RCC 7860 (cell line): ENCODE measurements around the gene TRAF5.
"Not testable (repeated sequence)": the region's sequence is repeated elsewhere in the genome, so short reads cannot be mapped to it uniquely, and the experiment has no call there.

Source experiments
- DNase-seq: peaks from one replicate; pipeline ENCODE4 v3.0.0-alpha.2; 2015; ENCODE audit warnings: low spot score
- FAIRE-seq: peaks from 2 replicates; lab custom pipeline; 2012; peaks lifted over from hg19 to GRCh38; lab: Jason Lieb, UNC

Gene TRAF5

DNA sequence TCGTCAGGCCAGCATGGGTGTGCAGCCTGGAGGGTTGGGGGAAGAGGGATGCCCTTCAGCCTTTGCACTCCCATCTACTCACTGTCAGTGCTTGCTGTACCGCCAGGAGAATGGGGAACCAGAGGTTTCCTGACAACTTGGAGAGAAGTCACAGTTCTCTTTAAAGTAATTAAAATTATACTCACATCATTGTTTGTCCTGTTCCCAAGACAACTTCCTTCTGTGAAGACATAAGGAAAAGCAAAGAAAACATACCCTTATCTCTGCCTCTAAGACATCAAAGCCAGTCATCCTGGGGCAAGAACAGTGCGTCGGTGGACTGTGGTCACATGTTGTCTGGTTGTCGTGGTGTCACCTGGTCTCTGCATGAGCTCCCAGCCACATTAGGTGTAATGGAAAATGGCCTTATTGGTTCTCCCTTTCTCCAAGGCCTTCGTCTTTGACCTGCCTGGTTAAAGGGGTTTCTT lies 17.6 kb downstream of the TRAF5 start:
- FAIRE-seq (no peak), DNase-seq (no peak)

DNA sequence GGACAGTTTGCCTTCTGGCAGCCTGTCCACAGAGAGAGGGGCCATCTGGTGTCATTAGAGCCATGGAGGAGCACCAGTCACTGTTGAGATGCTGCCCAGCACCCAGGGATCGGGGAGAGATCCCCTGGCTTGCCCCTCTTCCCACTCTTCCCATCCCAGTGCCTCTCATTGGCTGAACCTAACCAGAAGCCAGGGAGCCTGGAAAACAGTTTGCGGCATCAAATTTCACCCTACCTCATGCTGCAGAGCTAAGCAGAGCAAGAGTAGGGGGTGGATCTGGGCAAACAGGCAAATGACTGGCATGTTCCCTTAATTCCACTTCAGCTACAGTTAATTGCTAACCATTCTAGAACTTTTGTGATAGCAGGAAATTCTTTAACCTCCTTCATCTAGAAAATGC lies 19.1 kb downstream of the TRAF5 start:
- no peak for FAIRE-seq
- DNase-seq = no peak

DNA sequence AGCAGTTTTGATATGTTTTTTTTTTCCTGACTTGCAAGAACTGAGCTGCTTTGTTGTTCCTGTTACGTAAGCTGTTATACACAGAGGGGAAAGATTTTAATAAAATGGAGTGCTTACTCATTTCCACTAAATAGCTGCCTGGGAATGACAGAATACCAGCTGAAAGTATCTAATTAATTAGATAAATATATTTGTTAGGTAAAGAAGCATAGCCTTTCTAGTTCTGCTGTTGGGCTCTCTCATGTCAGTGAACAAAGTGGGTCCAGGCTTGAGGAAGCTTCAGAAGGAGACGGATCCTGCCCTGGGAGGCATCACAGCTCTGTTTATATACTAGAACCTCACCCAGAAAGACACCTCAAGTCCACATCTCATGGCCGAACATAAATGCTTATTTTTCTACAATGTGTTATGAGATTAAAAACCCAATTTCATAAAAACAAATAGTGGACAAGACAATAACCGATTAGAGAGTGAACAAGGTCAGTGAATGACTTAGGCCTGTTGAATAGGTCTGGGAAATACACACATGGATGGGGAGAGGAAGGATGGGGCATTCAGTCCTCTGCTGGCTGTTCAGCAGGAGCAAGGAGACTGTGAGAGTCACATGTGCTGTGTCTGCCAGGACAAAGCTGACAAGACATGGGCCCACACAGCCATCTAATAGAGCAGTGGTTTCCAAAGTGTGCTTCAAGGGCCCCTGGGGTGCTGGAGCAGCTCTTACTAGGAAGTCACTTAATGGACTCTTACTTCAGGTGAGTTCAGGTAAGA lies 20.6 kb downstream of the TRAF5 start:
- FAIRE-seq = no peak
- DNase-seq = no peak

DNA sequence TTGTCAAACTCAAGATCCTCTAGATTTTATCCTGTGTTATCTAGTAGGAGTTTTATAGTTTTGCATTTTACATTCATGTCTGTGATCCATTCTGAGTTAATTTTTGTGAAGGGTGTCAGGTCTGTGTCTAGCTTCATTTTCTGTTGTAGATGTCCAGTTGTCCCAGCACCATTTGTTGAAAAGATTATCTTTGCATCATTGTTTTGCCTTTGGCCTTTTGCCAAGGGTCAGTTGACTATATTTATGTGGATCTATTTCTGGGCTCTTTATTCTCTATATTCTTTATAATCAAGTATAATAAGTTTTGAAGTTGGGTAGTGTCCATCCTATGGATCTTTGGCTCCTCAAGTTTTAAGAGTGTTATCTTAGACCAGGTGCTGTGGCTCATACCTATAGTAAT lies 21.9 kb downstream of the TRAF5 start:
- no peak for DNase-seq
- FAIRE-seq = no peak

DNA sequence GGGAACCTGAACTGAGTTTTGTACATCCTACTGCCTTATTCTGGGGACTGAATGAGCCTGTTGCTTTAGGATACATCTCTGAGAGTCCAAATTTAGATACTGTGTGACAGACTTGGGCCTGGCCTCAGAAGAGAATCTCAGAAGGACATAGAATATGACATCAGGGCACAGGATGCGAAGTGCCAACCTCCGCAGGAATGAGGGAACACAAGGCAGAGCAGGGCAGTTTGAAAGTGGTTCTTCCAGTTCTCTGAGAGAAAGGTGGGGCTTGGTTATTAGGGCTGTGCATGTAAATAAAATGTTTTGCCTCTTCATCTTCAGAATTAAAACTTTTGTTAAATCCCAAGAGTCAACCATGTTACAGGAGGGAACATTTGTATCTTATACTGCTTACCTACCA lies 23.1 kb downstream of the TRAF5 start:
- DNase-seq = no peak
- no peak for FAIRE-seq

DNA sequence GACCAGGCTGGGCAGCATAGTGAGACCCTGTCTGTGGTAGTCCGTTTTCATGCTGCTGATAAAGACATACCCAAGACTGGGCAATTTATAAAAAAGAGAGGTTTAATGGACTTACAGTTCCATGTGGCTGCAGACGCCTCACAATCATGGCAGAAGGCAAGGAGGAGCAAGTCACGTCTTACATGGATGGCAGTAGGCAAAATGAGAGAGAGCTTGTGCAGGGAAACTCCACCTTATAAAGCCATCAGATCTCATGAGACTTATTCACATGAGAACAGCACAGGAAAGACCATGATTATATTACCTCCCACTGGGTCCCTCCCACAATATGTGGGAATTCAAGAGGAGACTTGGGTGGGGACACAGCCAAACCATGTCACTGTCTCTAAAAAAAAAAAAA lies 25.4 kb downstream of the TRAF5 start:
- not testable (repeated sequence) for DNase-seq, FAIRE-seq

DNA sequence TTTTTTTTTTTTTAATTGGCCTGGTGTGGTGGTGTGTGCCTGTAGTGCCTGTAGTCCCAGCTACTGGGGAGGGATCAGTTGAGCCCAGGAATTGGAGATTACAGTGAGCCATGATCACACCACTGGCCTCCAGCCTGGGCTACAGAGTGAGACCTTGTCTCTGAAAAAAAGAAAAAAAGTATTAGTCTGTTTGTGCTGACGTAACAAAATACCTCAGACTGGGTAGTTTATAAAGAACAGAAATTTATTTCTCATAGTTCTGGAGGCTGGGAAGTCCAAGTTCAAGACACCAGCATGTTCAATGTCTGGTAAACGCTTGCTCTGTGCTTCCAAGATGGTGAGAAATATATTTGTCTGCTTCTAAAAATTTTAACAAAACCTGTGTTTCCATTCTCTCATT lies 25.8 kb downstream of the TRAF5 start:
- FAIRE-seq (no peak), DNase-seq (no peak)

DNA sequence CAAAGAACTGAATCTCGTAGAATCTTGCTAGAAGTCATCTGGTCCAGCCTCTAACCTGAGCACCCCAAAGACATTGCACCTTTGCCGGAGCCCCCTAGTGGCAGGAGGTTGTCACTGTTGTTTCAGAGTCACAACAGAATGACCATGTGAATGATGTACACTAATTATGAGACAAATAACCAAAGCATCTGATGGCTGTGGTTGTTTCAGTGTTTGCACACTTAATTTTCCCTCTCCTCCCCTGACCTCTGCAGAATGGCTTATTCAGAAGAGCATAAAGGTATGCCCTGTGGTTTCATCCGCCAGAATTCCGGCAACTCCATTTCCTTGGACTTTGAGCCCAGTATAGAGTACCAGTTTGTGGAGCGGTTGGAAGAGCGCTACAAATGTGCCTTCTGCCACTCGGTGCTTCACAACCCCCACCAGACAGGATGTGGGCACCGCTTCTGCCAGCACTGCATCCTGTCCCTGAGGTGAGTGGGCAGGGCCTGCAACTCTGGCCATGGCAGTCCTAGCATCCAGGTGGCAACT lies 26.4 kb downstream of the TRAF5 start:
- DNase-seq (peak; percentile 70), FAIRE-seq (no peak)

DNA sequence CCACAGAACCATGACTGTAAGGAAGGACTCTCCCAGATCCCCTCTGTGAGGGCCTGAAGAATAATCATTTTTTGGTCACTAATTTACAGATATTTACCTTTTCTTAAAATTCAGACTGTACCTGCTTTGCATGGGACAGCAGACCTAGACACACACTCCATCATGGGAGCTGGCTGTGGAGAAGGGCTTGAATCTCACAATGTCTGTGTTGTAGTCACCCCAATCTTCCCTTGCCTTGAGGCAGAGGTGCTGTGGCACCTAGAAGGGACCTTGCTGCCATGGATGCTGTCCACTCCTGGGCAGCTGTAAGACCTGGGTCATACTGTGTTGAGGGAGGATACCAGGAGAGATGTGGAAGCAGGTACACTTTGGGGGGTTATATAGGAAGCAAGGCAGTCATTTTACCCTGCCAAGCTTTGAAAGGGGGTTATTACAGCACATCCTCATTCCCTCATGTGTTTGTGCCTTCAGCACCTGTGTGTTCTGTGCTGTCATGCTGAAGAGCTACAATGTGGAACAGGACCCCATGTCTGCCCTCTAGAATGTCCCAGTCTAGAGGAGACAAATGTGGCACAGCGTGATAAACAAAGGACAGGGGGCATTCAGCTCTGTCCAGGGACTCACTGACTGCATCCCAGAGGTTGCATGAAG lies 27.1 kb downstream of the TRAF5 start:
- DNase-seq = no peak
- FAIRE-seq = no peak

DNA sequence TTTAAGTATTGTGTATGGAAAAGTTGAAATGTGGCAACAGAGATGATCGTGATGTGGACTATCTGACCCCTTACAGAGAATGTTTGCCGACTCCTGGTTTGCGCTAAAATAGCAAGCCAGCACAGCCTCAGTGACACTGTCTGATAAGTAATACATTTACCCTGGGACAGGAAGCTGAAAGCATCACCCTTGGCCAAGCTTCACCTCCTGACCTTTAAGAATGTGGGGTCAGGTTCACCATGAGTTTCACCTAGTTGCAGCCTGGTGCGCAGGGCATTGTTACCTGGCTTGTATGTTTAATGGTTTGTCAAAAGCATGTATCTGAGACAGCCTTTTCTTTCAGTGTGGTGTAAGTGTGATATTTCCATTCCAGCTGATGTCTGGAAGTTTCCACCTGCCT lies 29.2 kb downstream of the TRAF5 start:
- FAIRE-seq (no peak), DNase-seq (no peak)

DNA sequence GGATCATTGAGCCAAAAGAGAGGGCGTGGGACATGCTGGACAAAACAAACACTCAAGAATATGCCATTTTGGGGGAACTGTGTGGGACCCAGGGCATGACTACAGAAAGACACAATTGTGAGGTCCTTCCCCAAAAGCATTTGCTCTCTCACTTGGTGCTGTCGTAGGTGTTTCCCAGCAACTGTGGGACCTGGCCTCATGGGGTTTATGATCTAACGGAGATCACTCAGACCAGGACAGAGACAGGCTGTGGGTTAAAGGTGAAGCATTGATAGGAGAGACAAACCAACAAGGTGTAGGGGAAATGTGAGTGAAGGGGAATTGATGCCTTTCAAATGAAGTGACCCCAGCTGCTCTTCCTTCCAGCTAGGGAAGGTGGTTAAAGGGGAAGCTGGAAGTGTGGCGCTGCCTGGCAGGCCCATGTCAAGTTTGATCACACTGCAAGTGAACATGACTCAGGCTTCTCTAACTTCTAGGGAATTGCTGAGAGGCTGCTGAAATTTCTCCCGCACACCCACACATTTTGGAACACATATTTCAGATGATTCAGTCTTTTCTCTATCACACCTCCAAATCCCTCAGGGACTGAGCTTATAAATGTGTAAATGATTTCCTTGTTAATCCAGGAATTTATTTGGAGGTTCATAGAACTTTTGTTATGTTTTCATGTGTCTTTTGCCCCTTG lies 30.2 kb downstream of the TRAF5 start:
- no peak for FAIRE-seq
- DNase-seq = no peak

DNA sequence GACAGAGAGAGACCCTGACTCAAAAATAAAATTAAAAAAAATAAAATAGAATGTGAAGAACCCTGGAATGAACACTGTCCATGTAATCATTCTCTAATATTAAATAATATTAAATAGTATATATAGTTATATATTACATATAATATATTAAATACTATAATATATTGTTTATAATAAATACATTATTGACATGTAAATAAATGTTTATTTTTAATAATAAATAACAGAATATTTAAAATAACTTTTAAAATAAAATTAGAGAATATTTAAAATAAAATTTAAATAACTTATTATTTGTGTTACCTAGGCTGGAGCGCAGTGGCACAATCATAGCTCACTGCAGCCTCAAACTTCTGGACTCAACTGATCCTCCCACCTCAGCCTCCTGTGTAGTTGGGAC lies 32.1 kb downstream of the TRAF5 start:
- peak; percentile 82 for FAIRE-seq
- DNase-seq = no peak

DNA sequence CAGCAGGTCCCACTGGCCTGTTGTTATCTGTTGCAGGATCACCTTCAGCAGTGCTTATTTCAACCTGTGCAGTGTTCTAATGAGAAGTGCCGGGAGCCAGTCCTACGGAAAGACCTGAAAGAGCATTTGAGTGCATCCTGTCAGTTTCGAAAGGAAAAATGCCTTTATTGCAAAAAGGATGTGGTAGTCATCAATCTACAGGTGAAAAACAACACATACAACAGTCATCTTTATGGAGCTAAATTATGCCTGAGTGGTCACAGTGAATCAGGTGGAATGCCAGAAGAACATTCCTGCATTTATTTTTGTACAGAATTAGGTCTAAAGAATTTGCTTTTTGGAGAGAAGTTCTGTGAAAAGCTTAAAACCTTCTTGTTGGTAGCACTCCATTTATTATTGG lies 33.2 kb downstream of the TRAF5 start:
- no peak for DNase-seq
- FAIRE-seq = no peak

DNA sequence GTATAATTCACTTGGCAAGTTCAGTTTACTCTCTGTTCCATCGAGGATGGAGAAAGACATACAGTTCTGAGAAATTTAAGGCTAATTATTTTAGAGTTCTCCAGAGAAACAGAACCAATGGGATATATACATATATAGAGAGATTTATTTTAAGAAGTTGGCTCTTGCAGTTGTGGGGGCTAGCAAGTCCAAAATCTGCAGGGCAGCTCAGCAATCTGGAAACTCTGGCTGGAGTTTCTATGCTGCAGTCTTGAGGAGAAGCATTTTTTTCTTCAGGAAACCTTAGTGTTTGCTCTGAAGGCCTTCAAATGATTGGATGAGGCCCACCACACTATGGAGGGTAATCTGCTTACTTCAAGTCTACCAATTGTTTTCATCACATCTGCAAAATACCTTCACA lies 34.6 kb downstream of the TRAF5 start:
- FAIRE-seq (no peak), DNase-seq (no peak)

DNA sequence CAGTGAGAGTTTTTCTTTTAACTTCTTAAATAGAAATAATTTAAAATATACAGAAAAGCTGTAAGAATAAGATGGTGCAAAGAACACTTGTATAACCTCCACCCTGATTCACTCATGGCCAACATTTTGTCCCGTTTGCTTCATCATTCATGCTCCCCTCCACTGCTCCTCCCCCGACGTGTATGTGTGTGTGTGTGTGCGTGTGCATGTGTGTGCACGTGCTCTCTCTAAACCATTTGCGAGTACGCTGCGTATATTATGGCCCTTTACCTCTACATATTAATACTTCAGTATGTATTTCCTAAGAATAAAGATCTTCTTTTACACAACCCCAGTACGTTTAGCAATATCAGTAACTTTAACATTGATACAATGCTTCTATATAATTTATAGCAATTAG lies 43.0 kb downstream of the TRAF5 start:
- no peak for FAIRE-seq
- no peak for DNase-seq

DNA sequence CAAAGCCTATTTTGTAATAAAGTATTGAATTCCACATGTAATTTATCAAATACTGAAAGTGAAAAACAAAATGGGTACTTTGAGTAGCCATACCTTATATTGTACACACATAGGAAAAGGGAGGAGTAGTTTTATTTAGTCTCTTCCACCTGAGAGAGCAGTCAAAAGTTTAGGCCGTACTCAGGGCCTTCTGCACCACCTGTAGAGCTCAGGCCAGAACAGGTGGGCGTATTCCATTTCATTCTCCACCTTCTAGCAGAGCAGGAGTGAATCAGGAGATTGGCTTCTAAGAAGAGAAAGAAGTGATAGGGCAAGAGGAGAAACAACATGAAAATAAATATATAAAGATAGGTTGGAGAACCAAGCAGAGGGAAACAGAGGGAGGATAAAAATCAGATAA lies 44.0 kb downstream of the TRAF5 start:
- no peak for FAIRE-seq
- no peak for DNase-seq

DNA sequence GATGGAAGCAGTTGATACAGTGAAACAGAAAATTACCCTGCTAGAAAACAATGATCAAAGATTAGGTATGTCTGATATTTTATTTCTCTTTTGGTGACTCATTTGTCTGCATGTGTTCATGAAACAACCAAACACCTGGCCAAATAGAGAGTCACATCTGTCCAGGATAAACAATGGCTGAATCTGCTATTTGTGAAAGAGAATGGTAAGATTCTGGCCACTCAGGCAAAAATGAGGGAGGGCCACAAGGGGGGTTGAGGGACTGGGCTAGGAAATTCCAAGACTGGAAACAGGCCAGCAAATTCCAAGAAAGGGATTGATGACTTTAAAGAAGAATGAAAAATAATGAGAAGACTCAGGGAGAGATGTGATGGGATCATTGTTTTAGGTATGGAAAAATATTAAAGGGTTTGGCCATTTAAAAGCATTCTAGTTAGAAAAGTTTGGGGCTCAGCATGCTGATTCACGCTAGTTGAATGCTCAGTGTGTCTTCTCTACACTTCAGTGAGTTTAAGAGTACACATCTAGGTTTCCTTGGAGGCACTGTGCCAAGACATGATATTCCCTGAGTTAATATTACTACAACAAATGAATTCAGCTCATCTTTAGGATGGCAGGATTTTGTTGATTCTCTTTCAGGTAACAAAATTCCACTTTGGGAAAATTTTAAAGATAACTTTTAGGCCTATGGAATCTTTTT lies 44.9 kb downstream of the TRAF5 start:
- FAIRE-seq (peak; percentile 94), DNase-seq (peak; percentile 67)

DNA sequence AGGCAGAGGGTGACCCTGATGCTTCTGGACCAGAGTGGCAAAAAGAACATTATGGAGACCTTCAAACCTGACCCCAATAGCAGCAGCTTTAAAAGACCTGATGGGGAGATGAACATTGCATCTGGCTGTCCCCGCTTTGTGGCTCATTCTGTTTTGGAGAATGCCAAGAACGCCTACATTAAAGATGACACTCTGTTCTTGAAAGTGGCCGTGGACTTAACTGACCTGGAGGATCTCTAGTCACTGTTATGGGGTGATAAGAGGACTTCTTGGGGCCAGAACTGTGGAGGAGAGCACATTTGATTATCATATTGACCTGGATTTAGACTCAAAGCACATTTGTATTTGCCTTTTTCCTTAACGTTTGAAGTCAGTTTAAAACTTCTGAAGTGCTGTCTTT lies 45.8 kb downstream of the TRAF5 start:
- DNase-seq = no peak
- no peak for FAIRE-seq

DNA sequence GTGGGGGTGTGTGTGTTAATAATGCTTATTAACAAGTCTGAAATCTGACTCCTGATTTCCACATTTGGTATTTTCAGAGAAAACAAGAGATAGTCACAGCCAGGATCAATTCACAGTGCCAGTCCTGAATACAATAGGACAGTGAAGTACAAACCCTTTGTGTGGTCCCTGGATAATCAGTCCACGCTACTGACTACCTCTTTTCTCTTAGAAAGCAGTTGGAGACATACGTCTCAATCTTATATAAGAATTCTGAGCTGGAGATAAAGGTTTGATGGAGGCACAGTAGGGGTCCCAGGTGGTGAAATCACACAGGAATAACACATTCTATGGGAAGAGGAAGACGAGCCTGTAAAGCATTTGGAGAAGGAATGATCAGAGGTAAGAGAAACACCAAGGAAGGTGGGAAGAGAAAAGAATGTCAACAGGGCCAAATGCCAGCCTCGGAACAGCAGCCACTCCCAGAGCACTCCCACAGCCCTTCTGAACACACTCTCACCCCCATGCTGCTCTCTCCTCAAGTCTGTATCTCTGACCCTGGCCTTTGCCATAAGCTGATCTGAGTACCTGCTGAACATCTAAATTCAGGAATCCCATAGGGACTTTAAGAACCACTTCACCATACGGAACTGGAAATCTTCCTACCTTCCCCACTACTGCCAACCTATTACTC lies 48.6 kb downstream of the TRAF5 start:
- DNase-seq = no peak
- no peak for FAIRE-seq

DNA sequence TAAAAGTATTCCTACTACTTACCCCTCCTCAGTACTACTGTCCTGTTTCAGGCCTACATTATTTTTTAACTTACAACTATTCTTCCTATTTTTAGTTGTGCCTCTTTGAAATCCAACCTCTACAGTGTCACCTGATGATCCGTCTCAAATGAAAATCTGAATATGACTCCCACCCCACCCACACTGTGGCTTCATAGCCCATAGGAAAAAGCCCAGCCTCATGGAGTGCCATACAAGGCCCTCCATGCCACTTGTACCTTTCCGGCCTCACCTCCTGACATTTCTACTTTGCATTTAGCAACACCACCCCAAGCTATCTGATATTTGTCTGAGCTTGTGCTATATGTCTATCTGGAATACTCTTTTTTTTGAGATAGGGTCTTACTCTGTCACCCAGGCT lies 49.3 kb downstream of the TRAF5 start:
- DNase-seq (no peak), FAIRE-seq (no peak)
